ENCODE data around the gene PLCD3.

DNA sequence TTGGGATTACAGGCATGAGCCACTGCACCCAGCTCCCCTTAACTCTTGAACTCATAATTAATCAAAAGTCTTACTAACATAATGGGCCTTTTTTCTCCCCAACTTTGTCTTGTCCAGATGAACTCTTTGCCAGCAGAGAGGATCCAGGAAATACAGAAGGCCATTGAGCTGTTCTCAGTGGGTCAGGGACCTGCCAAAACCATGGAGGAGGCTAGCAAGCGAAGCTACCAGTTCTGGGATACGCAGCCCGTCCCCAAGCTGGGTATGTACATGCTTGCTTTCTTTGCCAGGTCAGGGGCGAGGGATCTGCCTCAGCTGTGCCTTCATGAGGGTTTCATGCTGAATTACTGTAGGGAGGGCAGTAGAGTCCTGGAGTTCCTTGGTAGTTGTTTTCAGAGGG is 45.9 kb downstream of the PLCD3 start:
- no peak for TF ChIP-seq CREB1 (IDR thresholded peaks at IDR 0.05; ENCODE audit: low read depth)
- no peak for TF ChIP-seq RCOR1 (conservative IDR thresholded peaks at IDR 0.05; ENCODE audit: low read depth, low read length)
- TF ChIP-seq, protein P1, sequence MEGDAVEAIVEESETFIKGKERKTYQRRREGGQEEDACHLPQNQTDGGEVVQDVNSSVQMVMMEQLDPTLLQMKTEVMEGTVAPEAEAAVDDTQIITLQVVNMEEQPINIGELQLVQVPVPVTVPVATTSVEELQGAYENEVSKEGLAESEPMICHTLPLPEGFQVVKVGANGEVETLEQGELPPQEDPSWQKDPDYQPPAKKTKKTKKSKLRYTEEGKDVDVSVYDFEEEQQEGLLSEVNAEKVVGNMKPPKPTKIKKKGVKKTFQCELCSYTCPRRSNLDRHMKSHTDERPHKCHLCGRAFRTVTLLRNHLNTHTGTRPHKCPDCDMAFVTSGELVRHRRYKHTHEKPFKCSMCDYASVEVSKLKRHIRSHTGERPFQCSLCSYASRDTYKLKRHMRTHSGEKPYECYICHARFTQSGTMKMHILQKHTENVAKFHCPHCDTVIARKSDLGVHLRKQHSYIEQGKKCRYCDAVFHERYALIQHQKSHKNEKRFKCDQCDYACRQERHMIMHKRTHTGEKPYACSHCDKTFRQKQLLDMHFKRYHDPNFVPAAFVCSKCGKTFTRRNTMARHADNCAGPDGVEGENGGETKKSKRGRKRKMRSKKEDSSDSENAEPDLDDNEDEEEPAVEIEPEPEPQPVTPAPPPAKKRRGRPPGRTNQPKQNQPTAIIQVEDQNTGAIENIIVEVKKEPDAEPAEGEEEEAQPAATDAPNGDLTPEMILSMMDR (IDR thresholded peaks at IDR 0.05 in 2 of 3, conservative IDR thresholded peaks at IDR 0.05 in 1 of 3; ENCODE audit: control insufficient read depth in 2 of 3, extremely low read depth in 1 of 3, insufficient read depth in 1 of 3, low read depth in 3 of 3, low read length in 3 of 3): no peak
- no peak for TF ChIP-seq BHLHE40 (IDR thresholded peaks at IDR 0.05; ENCODE audit: borderline replicate concordance in 1 of 2, low read depth in 2 of 2, low read length in 1 of 2)
- TF ChIP-seq, protein P2, sequence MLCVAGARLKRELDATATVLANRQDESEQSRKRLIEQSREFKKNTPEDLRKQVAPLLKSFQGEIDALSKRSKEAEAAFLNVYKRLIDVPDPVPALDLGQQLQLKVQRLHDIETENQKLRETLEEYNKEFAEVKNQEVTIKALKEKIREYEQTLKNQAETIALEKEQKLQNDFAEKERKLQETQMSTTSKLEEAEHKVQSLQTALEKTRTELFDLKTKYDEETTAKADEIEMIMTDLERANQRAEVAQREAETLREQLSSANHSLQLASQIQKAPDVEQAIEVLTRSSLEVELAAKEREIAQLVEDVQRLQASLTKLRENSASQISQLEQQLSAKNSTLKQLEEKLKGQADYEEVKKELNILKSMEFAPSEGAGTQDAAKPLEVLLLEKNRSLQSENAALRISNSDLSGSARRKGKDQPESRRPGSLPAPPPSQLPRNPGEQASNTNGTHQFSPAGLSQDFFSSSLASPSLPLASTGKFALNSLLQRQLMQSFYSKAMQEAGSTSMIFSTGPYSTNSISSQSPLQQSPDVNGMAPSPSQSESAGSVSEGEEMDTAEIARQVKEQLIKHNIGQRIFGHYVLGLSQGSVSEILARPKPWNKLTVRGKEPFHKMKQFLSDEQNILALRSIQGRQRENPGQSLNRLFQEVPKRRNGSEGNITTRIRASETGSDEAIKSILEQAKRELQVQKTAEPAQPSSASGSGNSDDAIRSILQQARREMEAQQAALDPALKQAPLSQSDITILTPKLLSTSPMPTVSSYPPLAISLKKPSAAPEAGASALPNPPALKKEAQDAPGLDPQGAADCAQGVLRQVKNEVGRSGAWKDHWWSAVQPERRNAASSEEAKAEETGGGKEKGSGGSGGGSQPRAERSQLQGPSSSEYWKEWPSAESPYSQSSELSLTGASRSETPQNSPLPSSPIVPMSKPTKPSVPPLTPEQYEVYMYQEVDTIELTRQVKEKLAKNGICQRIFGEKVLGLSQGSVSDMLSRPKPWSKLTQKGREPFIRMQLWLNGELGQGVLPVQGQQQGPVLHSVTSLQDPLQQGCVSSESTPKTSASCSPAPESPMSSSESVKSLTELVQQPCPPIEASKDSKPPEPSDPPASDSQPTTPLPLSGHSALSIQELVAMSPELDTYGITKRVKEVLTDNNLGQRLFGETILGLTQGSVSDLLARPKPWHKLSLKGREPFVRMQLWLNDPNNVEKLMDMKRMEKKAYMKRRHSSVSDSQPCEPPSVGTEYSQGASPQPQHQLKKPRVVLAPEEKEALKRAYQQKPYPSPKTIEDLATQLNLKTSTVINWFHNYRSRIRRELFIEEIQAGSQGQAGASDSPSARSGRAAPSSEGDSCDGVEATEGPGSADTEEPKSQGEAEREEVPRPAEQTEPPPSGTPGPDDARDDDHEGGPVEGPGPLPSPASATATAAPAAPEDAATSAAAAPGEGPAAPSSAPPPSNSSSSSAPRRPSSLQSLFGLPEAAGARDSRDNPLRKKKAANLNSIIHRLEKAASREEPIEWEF (IDR thresholded peaks at IDR 0.05; ENCODE audit: insufficient replicate concordance, low read depth, low read length): no peak
- TF ChIP-seq, protein P3, sequence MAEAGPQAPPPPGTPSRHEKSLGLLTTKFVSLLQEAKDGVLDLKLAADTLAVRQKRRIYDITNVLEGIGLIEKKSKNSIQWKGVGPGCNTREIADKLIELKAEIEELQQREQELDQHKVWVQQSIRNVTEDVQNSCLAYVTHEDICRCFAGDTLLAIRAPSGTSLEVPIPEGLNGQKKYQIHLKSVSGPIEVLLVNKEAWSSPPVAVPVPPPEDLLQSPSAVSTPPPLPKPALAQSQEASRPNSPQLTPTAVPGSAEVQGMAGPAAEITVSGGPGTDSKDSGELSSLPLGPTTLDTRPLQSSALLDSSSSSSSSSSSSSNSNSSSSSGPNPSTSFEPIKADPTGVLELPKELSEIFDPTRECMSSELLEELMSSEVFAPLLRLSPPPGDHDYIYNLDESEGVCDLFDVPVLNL (IDR thresholded peaks at IDR 0.05; ENCODE audit: low read depth, low read length): no peak
- TF ChIP-seq POLR2AphosphoS5 (IDR thresholded peaks at IDR 0.05; ENCODE audit: low read length): no peak
- TF ChIP-seq POLR2A (IDR thresholded peaks at IDR 0.05; ENCODE audit: low read depth, low read length): no peak
- TF ChIP-seq ZNF274 (IDR thresholded peaks at IDR 0.05; ENCODE audit: insufficient read depth, insufficient read length): no peak
- TF ChIP-seq EZH2 (IDR thresholded peaks at IDR 0.05; ENCODE audit: borderline replicate concordance, control insufficient read depth, low read depth, low read length): no peak
